HepG2 (cell line): ENCODE measurements around the gene ERICH3. TPM values are rescaled to one million over a fixed set of nuclear protein-coding genes. Genes with fewer than 3 reads are reported as not detected.

Experiments used
- ATAC-seq: fragments of 200-7000 bp; cut with Tn5 transposase; 3 replicates; pipeline ENCODE4 v1.9.1; 2020; ENCODE audit warnings: mild to moderate bottlenecking, moderate library complexity
- BruUV-seq: library from RNA; stranded (reverse); fragments of 400-500 nt; replicated peaks from 2 replicates; lab custom pipeline; 2021; lab: Mats Ljungman, UMichigan
- CTCF ChIA-PET: fragments of 300-600 bp; formaldehyde crosslinking; extraction: SDS; loops from one replicate; lab custom pipeline; 2021; ENCODE audit warnings: low total read pairs, inconsistent platforms, low intra/inter-chr PET ratio; lab: Yijun Ruan, JAX
- POLR2A ChIA-PET: fragments of 350-600 bp; sonication (Branson Sonifier 250); formaldehyde crosslinking; loops from one replicate; lab custom pipeline; 2020; ENCODE audit warnings: antibody characterized with exemption, inconsistent platforms; lab: Yijun Ruan, JAX
- DNase-seq: peaks from one replicate; pipeline ENCODE4 v3.0.0-alpha.2; 2015; ENCODE audit warnings: low spot score
- FAIRE-seq: peaks from 3 replicates; lab custom pipeline; 2011; peaks lifted over from hg19 to GRCh38; lab: Jason Lieb, UNC
- H2AFZ ChIP-seq: one replicate; pipeline ENCODE4 v1.6.1; 2011; ENCODE audit warnings: low read length, inconsistent platforms
- H3K27ac ChIP-seq: fragments of 300-600 bp; 3 replicates; pipeline ENCODE4 v1.8.0; 2011; ENCODE audit warnings: mixed run types, mild to moderate bottlenecking, mixed read lengths, low read length, inconsistent platforms; ENCODE audit not compliant: insufficient read depth; ENCODE audit errors: extremely low read length
- H3K27me3 ChIP-seq, 2 experiments: fragments of 200-600 bp in 1 of 2; 2 replicates in 1 of 2; 3 replicates in 1 of 2; pipeline versions ENCODE4 v1.6.0 to v1.8.0; 2011; ENCODE audit warnings: low read length in 2 of 2, mild to moderate bottlenecking in 2 of 2, moderate library complexity in 2 of 2, inconsistent platforms in 1 of 2; ENCODE audit not compliant: insufficient read depth in 2 of 2, control insufficient read depth in 1 of 2
- H3K36me3 ChIP-seq, 2 experiments: fragments of 200-600 bp in 1 of 2; replicated peaks in 1 of 2; 2 replicates in 1 of 2; 3 replicates in 1 of 2; pipeline versions ENCODE4 v1.5.1 to v1.8.0; 2011; ENCODE audit warnings: low read length in 2 of 2, inconsistent platforms in 1 of 2; ENCODE audit not compliant: insufficient read depth in 2 of 2, control insufficient read depth in 1 of 2
- H3K4me1 ChIP-seq: 2 replicates; pipeline ENCODE4 v1.5.1; 2012; ENCODE audit warnings: low read length, inconsistent platforms; ENCODE audit not compliant: insufficient read depth
- H3K4me2 ChIP-seq: 2 replicates; pipeline ENCODE4 v1.6.0; 2011; ENCODE audit warnings: low read depth, low read length, inconsistent platforms
- H3K4me3 ChIP-seq, 3 experiments: fragments of 200-600 bp in 1 of 3; sonication (generic), shearing (Covaris generic) in 1 of 3; replicated peaks in 1 of 3; 2 replicates each; pipeline ENCODE4 v1.5.1; 2011 to 2016; ENCODE audit warnings: low read length in 3 of 3, inconsistent platforms in 2 of 3, low read depth in 2 of 3, mild to moderate bottlenecking in 2 of 3, control low read depth in 1 of 3, mixed read lengths in 1 of 3; ENCODE audit not compliant: insufficient read depth in 1 of 3
- H3K79me2 ChIP-seq: one replicate; pipeline ENCODE4 v1.6.1; 2011; ENCODE audit warnings: low read length, inconsistent platforms; ENCODE audit not compliant: insufficient read depth
- H3K9ac ChIP-seq: 2 replicates; pipeline ENCODE4 v1.6.0; 2011; ENCODE audit warnings: mild to moderate bottlenecking, low read depth, low read length, inconsistent platforms; ENCODE audit not compliant: insufficient read depth
- H3K9me3 ChIP-seq: 2 replicates; pipeline ENCODE4 v1.5.1; 2012; ENCODE audit warnings: mild to moderate bottlenecking, low read length
- H4K20me1 ChIP-seq: 2 replicates; pipeline ENCODE4 v1.6.0; 2011; ENCODE audit warnings: inconsistent platforms, mild to moderate bottlenecking, low read length, moderate library complexity; ENCODE audit not compliant: insufficient read depth
- CBX5 ChIP-seq: sonication (generic); formaldehyde crosslinking; IDR thresholded peaks from 2 replicates; pipeline ENCODE4 v1.4.0; 2020; ENCODE audit warnings: missing genetic modification reagents, borderline replicate concordance
- HNRNPLL ChIP-seq: fragments of 200-400 bp; formaldehyde crosslinking; IDR thresholded peaks from 2 replicates; pipeline ENCODE4 v1.6.1; 2017; ENCODE audit warnings: mild to moderate bottlenecking, low read depth, low read length; ENCODE audit not compliant: poor library complexity, severe bottlenecking
- KAT8 ChIP-seq: IDR thresholded peaks from 2 replicates; pipeline ENCODE4 v1.6.1; 2016; ENCODE audit warnings: missing genetic modification reagents, missing compliant biosample characterization
- POGZ ChIP-seq: sonication (generic); formaldehyde crosslinking; IDR thresholded peaks from 2 replicates; pipeline ENCODE4 v1.4.0; 2020; ENCODE audit warnings: mild to moderate bottlenecking, missing genetic modification reagents
- SP4 ChIP-seq: sonication (generic); formaldehyde crosslinking; IDR thresholded peaks from 2 replicates; pipeline ENCODE4 v1.8.1; 2023; ENCODE audit warnings: mild to moderate bottlenecking, missing genetic modification reagents
- STAT5B ChIP-seq: sonication (generic); formaldehyde crosslinking; IDR thresholded peaks from 2 replicates; pipeline ENCODE4 v1.4.0; 2020; ENCODE audit warnings: missing genetic modification reagents
- ZNF496 ChIP-seq: sonication (generic); formaldehyde crosslinking; IDR thresholded peaks from 2 replicates; pipeline ENCODE4 v1.8.1; 2023; ENCODE audit warnings: mild to moderate bottlenecking, moderate library complexity, missing genetic modification reagents; ENCODE audit not compliant: insufficient replicate concordance
- ZNF704 ChIP-seq: sonication (generic); formaldehyde crosslinking; IDR thresholded peaks from 2 replicates; pipeline ENCODE4 v1.8.1; 2023; ENCODE audit warnings: mild to moderate bottlenecking, inconsistent platforms, moderate library complexity, missing genetic modification reagents, borderline replicate concordance
- ZNF713 ChIP-seq: sonication (generic); formaldehyde crosslinking; IDR thresholded peaks from 2 replicates; pipeline ENCODE4 v1.4.0; 2020; ENCODE audit warnings: mild to moderate bottlenecking, missing genetic modification reagents
- ZNF720 ChIP-seq: sonication (generic); formaldehyde crosslinking; IDR thresholded peaks from 2 replicates; pipeline ENCODE4 v1.4.0; 2020; ENCODE audit warnings: missing genetic modification reagents
- ZSCAN30 ChIP-seq: sonication (generic); formaldehyde crosslinking; IDR thresholded peaks from 2 replicates; pipeline ENCODE4 v1.5.0; 2020; ENCODE audit warnings: mild to moderate bottlenecking, missing genetic modification reagents
- WGBS: methylation state at CpG from one replicate; pipeline ENCODE4 v1.1.6; 2017; ENCODE audit warnings: low lambda C conversion rate; 5-methylcytosine and 5-hydroxymethylcytosine counted together
- in situ Hi-C: cut with HindIII; loops from 2 replicates; pipeline ENCODE4 v1.10.0; 2017; ENCODE audit warnings: low pct_unique_long_range_greater_than_20kb; ENCODE audit not compliant: extremely low pct_ligation_motif_present
- intact Hi-C: fragments of 100-400 bp; cut with micrococcal nuclease; formaldehyde crosslinking; loops from one replicate; pipeline ENCODE4 v1.10.0; 2022; ENCODE audit not compliant: unreplicated experiment
- polyA plus RNA-seq, 8 experiments: library from polyadenylated mRNA; depleted of rRNA in 3 of 8; stranded (reverse) in 7 of 8; unstranded in 1 of 8; fragments of >200 nt; fragmentation: Illumina TruSeq in 4 of 8; extraction: Trizol in 4 of 8; gene quantifications; 2 replicates each; pipeline versions ENCODE4 v1.2.1 to v1.2.3, GENCODE V29; 2011 to 2016; ENCODE audit warnings: low read depth in 4 of 8, missing spikeins in 1 of 8, mixed read lengths in 1 of 8; ENCODE audit not compliant: insufficient read depth in 1 of 8
- total RNA-seq, 5 experiments: library from RNA; depleted of rRNA; stranded (reverse); fragments of >200 nt; fragmentation: Illumina TruSeq; extraction: Trizol; gene quantifications; 2 replicates each; pipeline ENCODE4 v1.2.3, GENCODE V29; 2016; ENCODE audit warnings: low read depth in 1 of 5

Gene ERICH3
- total and polyA plus RNA-seq, 2 of the 13 experiments (the other 11 are each of a cell fraction or from before 2014, with no cell fraction given) = 0.03 TPM; not detected in 1

DNA sequence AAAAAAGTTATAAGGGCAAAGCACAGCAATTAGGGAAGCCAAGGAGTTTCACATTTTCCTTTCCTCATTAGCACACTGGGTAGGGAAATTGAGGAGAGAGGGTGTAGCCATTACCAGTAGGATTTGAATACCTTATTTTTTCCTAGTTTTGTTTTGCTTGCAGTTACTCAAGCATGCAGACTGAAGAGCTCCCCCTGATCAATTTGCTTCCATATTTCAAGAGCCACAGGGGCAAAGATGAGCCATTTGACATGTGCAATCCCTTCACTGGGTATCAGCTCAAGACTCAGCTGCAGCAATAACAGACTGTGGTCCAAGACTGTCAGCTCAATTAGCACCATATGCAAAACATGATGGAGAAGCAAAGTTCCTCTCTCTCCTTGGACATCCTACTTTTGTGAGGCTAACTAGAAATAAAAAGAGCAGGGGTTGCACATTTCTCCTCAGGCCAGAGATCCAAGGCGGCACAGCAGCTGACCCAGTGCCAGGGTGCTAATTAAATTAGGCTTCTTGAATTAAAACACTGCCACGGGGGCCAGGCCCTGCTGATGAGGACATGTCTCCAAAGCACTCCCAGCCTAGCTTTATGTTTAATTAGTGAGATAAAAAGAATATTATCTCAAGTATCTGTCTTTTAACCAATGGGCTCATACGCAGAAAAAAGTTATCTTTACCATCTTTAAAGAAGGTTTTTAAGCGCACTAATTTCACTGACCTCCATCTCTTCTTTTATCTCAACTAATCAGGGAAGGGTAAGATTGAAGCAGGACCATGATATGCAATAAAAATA, 124.4 kb downstream of the ERICH3 start:
- WGBS = 9% methylated on average over 4 of the region's 4 CpGs
- no peak for FAIRE-seq

DNA sequence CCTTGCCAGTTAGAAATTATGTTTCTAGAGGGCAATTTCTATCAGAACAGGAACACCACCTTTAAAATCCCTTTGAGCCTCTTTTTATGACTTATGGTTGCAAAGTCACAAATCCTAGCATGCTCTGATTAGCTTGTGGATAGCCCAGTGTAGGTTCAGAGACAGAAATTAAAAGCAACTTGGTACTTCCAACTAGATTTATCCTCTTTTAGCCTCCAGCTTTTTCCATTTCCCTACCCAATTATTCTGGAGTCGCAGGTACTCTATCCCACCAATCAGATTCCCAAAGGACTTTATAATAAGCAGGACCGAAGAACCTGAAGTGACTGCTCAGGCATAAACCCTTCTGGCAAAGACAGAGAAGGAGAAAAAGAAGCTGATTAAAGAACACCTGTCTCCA, 127.8 kb downstream of the ERICH3 start:
- WGBS = 0% methylated on average over 2 of the region's 2 CpGs

More for the DNA sequence above, 124.4 kb downstream of the ERICH3 start:
- no peak overlapping the region for H2AFZ ChIP-seq
- DNase-seq (no peak), ATAC-seq (no peak)
- no peaks in the 10 kb centered on the region for H3K9me3 ChIP-seq
- no peaks in the 10 kb centered on the region for H3K4me1 ChIP-seq
- H3K79me2 ChIP-seq = no peaks in the 10 kb centered on the region
- no peak overlapping the region for H3K4me2 ChIP-seq
- H3K36me3 ChIP-seq = no peaks in the 10 kb centered on the region
- no peaks in the 10 kb centered on the region for H3K27me3 ChIP-seq
- TF ChIP-seq ZNF496 = no peak
- TF ChIP-seq SP4 (CRISPR knock-in tag) = no peak
- no TSS peak for BruUV-seq
- H4K20me1 ChIP-seq = no peaks in the 10 kb centered on the region
- intact Hi-C loops (no loop called here), in situ Hi-C loops (no loop called here)
- ChIA-PET POLR2A (no interaction called here), CTCF (no interaction called here)
- H3K27ac ChIP-seq = no peak overlapping the region
- H3K4me3 ChIP-seq = no peak overlapping the region
- H3K9ac ChIP-seq = no peak overlapping the region

More for the DNA sequence above, 127.8 kb downstream of the ERICH3 start:
- DNase-seq = no peak
- H3K4me1 ChIP-seq = no peaks in the 10 kb centered on the region
- no peaks in the 10 kb centered on the region for H4K20me1 ChIP-seq
- intact Hi-C loops = no loop called here
- ChIA-PET CTCF (no interaction called here), POLR2A (no interaction called here)
- in situ Hi-C loops = no loop called here
- BruUV-seq = no TSS peak
- no peak overlapping the region for H3K27ac ChIP-seq
- TF ChIP-seq ZNF704 (no peak), ZNF713 (CRISPR knock-in tag) (no peak), ZSCAN30 (CRISPR knock-in tag) (no peak), CBX5 (no peak), POGZ (no peak), STAT5B (no peak), ZNF720 (CRISPR knock-in tag) (no peak), HNRNPLL (no peak), KAT8 (CRISPR knock-in tag) (no peak)
- H3K79me2 ChIP-seq = no peaks in the 10 kb centered on the region
- H3K9me3 ChIP-seq = no peaks in the 10 kb centered on the region
- no peak overlapping the region for H3K4me3 ChIP-seq
- no peak for FAIRE-seq
- H3K4me2 ChIP-seq = no peak overlapping the region
- H3K27me3 ChIP-seq = no peaks in the 10 kb centered on the region
- no peak overlapping the region for H2AFZ ChIP-seq
- no peak for ATAC-seq
- H3K9ac ChIP-seq = no peak overlapping the region
- H3K36me3 ChIP-seq = no peaks in the 10 kb centered on the region
